ENCODE results near the gene PNMA6E. TPM values are rescaled to one million over a fixed set of nuclear protein-coding genes. Genes with fewer than 3 reads are reported as not detected.

Gene PNMA6E
- total and polyA plus RNA-seq, 11 donors: not detected

GRCh38 chrX:153448556-153449367 is 47.6 kb upstream of the PNMA6E start:
- H3K27me3 ChIP-seq: peaks cover 0 to 4% (median 0%) of the 10 kb centered on the region in 9 donors
- H3K9me3 ChIP-seq: no peaks in the 10 kb centered on the region
- no peak overlapping the region for H3K4me3 ChIP-seq
- DNase-seq (no peak), ATAC-seq (no peak)
- H3K36me3 ChIP-seq: peaks cover 0 to 10% (median under 1%) of the 10 kb centered on the region in 9 donors
- no peak for TF ChIP-seq CTCF (IDR thresholded peaks at IDR 0.05)
- no peak for TF ChIP-seq POLR2A (IDR thresholded peaks at IDR 0.05)
- 90 to 97% (median 96%) methylated on average over 13 to 21 of the region's 21 CpGs for WGBS, 4 donors
- no peak overlapping the region for H3K27ac ChIP-seq
- no peaks in the 10 kb centered on the region for H3K4me1 ChIP-seq
- intact Hi-C loops (cut with DNase I): loop anchor here in 1 of 10 donors (10.0 kb wide), 1 partner anchor 414 kb away; no protein-coding TSS in a partner anchor

- no peak for TF ChIP-seq CTCF (IDR thresholded peaks at IDR 0.05)
- no peak for TF ChIP-seq POLR2A (IDR thresholded peaks at IDR 0.05)
- H3K27ac ChIP-seq: no peak overlapping the region
- no peak for DNase-seq
- intact Hi-C loops (cut with DNase I): loop anchor here in 1 of 10 donors (10.0 kb wide), 1 partner anchor 413 kb away; no protein-coding TSS in a partner anchor
- no peaks in the 10 kb centered on the region for H3K9me3 ChIP-seq
- peaks cover 0 to 4% (median 0%) of the 10 kb centered on the region in 9 donors for H3K27me3 ChIP-seq
- H3K4me3 ChIP-seq: no peak overlapping the region
- H3K4me1 ChIP-seq: no peaks in the 10 kb centered on the region
- WGBS, 4 donors: 83 to 92% (median 87%) methylated on average over 8 of the region's 8 CpGs
- no peak for ATAC-seq
- H3K36me3 ChIP-seq: peaks cover 0 to 10% (median 0%) of the 10 kb centered on the region in 9 donors
These were observed 46.4 kb upstream of the PNMA6E start for GRCh38 chrX:153447581-153447960.

DNA sequence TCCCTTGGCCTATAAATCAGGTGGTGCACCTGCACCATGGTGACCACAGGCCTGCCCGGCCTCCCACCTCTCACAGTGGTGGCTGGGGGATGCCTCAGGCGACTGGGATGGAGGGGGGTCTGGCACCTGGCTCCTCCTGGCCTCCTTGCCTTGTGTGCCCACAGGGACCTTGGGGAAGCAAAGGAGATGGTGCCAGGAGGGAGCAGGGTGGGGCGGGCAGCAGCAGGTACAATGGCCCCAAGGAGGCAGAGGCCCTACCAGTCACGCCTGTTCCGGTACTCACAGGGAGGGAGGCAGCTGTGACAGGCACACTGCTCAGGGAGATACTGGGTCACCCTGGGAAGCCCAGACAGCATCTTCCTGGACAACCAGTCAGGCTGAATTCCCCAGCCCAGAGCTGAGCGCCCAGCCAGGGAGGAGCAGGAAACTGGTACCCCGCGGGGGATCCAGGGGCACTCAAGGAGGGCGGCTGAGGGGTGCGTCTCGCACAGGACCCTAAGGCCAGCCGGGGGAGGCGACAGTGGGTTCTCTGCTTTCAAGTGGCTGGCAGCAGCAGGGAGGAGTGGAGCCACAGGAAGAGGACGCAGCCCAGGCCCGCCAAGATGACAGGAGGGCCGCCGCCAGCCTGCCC is 45.9 kb upstream of the PNMA6E start:
- Histone ChIP-seq H3K27me3 (peaks cover 0 to 4% (median 0%) of the 10 kb centered on the region in 9 donors), H3K4me3 (no peak overlapping the region), H3K27ac (no peak overlapping the region), H3K4me1 (no peaks in the 10 kb centered on the region), H3K36me3 (peaks cover 0 to 10% (median 0%) of the 10 kb centered on the region in 9 donors), H3K9me3 (no peaks in the 10 kb centered on the region)
- no peak for TF ChIP-seq POLR2A (IDR thresholded peaks at IDR 0.05)
- TF ChIP-seq CTCF (IDR thresholded peaks at IDR 0.05): no peak
- DNase-seq: no peak
- WGBS, 4 donors: 86 to 94% (median 94%) methylated on average over 13 to 17 of the region's 17 CpGs
- no peak for ATAC-seq
- intact Hi-C loops (cut with DNase I): loop anchor here in 1 of 10 donors (10.0 kb wide), 1 partner anchor 412 kb away; no protein-coding TSS in a partner anchor

- Histone ChIP-seq H3K27me3 (peaks cover 0 to 4% (median 0%) of the 10 kb centered on the region in 9 donors), H3K4me1 (no peaks in the 10 kb centered on the region), H3K27ac (no peak overlapping the region), H3K9me3 (no peaks in the 10 kb centered on the region), H3K4me3 (no peak overlapping the region), H3K36me3 (peaks cover 0 to 7% (median 0%) of the 10 kb centered on the region in 9 donors)
- intact Hi-C loops (cut with DNase I): loop anchor here in 1 of 10 donors (10.0 kb wide), 1 partner anchor 412 kb away; no protein-coding TSS in a partner anchor
- ATAC-seq: no peak
- WGBS, 4 donors: 60 to 73% (median 70%) methylated on average over 10 of the region's 10 CpGs
- DNase-seq: no peak
- TF ChIP-seq CTCF (IDR thresholded peaks at IDR 0.05): no peak
- no peak for TF ChIP-seq POLR2A (IDR thresholded peaks at IDR 0.05)
These were observed 45.4 kb upstream of the PNMA6E start for GRCh38 chrX:153446636-153446936.
